HG02970 (cell line): ENCODE measurements around the gene CCDC40.
"Not testable (repeated sequence)": the region's sequence is repeated elsewhere in the genome, so short reads cannot be mapped to it uniquely, and the experiment has no call there.

Experiments used
- ATAC-seq: cut with Tn5 transposase; IDR thresholded peaks from one replicate; pipeline ENCODE4 v1.9.1; 2021; ENCODE audit warnings: mild to moderate bottlenecking, moderate library complexity, moderate number of reproducible peaks; ENCODE audit not compliant: unreplicated experiment, low FRiP score

Gene CCDC40

GRCh38 chr17:80043963-80044362 is 7.5 kb downstream of the CCDC40 start:
- no peak for ATAC-seq

GRCh38 chr17:80045703-80046102 is 9.3 kb downstream of the CCDC40 start:
- ATAC-seq = no peak

DNA sequence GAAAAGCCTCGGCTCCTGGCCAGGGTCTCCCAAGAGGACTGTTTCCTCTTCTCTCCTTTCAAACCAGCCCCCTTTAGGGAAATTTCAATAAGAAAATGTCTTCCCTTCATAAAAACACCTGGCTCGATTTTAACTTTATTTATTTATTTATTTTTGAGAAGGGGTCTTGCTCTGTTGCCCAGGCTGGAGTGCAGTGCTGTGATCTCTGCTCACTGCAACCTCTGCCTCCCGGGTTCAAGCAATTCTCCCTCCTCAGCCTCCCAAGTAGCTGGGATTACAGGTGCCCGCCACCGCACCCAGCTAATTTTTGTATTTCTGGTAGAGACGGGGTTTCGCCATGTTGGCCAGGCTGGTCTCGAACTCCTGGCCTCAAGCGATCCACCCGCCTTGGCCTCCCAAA is 10.3 kb downstream of the CCDC40 start:
- ATAC-seq = not testable (repeated sequence)

- no peak for ATAC-seq
Observed at GRCh38 chr17:80047176-80047575, 10.7 kb downstream of the CCDC40 start.

- no peak for ATAC-seq
Observed at GRCh38 chr17:80049986-80050385, 13.5 kb downstream of the CCDC40 start.

DNA sequence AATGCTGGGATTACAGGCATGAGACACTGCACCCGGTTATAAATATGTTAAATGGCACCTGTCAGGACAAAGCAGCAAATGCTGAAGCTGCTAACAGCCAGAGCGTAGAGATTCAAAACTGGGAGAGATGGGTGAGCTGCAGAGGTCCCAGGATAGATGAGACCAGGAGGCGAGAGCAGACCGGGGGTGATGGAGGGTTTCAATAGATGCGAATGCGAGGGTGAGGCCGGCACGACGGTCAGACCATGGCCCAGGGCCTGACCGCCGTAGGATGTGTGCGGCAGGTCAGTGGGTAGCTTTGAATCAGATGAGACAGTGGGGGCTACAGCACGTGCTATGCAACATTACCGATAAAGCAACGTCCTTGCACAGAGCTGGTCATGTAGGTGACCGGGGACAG is 14.3 kb downstream of the CCDC40 start:
- ATAC-seq = no peak

DNA sequence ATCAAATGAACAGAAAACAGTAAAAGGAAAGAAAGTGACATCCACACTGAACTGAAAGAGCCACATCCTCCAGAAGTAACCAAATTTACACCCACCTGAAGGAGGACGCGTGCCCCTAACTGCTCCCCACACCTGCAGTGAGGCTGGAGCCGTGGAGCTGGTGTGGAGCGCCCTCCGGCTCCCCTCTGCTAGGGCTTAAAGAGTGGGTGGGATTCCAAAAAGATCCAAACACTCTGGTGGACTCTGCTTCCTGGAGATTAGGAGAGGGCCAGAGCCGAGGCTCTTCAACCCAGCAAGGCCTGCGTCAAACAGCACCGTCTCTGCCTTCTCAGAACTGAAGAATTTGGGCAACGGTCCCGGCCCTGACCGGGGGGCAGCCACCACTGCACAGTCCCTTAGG is 15.2 kb downstream of the CCDC40 start:
- no peak for ATAC-seq

DNA sequence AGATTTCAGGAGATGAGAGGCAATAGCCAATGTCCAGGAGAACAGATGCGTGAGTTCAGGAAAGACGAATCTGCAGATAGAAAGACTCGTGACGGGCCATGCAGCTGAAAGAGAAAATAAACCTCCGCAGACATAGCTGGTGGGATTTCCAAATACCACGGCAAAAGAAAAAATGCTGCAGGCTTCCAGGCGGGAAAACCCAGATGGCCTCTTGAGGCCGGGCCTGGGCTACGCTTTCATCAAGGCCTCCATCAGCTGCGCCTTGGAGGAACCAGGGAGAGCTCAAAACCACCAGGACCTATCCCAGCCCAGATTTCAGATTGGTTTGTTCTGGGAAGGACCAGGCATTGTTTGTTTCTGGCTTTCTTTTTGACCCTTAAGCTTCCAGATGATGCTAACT is 16.7 kb downstream of the CCDC40 start:
- ATAC-seq = no peak

DNA sequence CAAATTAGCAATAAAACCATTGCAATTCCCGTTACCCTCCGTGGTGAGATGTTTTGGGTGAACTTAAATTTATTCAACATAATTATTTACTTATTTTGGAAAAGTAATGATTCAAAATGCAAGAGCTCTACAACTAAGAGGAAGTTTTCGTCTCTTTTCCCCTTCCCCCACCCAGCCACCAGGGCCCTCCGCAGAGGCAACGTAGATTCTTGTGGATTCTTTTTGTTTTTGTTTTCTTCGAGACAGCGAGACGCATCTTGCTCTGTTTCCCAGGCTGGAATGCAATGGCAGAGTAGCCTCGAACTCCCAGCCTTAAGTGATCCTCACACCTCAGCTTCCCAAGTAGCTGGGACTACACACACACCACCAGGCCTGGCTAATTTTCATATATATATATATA is 19.2 kb downstream of the CCDC40 start:
- ATAC-seq = no peak

DNA sequence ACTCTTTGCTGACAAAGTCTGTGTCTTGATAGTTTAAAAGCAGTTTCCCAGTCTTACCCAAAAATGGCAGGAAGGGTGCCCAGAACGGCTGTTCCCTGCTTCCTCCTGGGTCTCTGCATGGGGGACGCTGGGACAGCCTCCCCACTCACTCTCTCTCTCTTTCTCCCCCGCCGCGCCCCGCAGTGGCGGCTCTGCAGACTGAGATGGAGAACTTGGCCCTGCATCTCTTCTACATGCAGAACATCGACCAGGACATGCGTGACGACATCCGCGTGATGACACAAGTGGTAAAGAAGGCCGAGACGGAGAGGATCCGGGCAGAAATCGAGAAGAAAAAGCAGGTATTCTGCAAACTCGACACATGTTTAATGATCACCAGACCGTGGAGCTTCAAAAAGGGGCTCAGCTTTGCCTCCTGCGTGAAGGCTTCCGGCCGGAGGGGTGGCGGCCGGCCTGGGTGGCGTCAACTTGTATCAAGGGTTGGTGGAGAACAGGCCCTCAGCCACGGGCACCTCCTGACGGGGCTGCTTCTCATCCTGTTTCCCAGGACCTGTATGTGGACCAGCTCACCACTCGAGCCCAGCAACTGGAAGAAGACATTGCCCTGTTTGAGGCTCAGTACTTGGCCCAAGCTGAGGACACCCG is 22.0 kb downstream of the CCDC40 start:
- no peak for ATAC-seq

DNA sequence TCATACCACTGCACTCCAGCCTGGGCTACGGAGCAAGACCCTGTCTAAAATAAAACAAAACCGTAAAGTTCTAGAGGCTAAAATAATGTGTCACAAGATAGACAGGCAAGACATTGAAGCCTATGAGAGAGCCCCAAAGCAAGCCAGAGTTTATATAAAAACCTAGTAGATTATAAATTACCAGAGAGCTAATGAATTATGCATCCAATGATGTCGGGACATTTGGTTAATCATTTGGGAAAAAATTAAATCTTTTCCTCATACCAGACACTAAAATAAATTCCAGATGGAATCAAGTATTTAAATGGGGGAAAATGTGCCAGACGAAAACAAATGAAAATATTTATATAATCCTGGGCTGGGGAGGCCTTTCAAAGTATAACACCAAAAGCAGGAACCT is 24.2 kb downstream of the CCDC40 start:
- ATAC-seq = no peak

GRCh38 chr17:80061421-80061820 is 25.0 kb downstream of the CCDC40 start:
- no peak for ATAC-seq

DNA sequence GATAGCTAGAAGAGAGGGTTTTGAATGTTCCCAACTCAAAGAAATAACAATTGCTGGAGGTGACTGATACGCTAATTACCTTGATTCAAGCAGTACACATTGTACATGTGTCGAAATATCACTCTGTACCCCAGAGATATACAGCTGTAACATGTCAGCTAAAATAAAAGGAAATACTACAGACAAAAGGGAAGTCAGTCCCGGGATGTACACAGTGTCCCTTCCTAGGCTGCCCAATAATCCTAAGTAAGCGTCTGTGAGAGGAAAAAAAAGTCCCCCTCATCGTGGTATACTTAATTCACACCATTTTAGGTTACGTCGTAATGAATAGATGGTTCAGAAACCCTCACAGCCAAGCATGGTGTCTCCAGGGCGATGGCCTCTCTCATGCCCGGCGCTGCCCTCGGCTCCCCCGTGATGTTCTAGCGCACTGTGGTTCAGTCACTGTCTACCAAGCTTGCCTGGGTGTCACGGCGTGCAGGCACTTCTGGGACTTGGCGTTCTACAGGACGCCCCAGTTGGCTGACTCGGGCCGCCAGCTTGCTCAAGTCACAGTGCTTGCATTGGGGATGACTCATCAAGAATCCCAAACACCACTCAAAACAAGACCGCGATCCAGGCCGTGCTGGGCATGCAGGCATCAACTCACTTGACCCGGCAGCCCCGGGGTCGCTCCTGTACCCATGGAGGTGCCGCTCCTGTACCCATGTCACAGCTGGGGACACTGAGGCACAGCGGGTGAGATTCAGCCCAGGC is 27.6 kb downstream of the CCDC40 start:
- ATAC-seq = no peak

GRCh38 chr17:80064696-80065095 is 28.3 kb downstream of the CCDC40 start:
- no peak for ATAC-seq

GRCh38 chr17:80065478-80066170 is 29.2 kb downstream of the CCDC40 start:
- ATAC-seq = no peak

- no peak for ATAC-seq
Observed at GRCh38 chr17:80067393-80067986, 31.0 kb downstream of the CCDC40 start.

DNA sequence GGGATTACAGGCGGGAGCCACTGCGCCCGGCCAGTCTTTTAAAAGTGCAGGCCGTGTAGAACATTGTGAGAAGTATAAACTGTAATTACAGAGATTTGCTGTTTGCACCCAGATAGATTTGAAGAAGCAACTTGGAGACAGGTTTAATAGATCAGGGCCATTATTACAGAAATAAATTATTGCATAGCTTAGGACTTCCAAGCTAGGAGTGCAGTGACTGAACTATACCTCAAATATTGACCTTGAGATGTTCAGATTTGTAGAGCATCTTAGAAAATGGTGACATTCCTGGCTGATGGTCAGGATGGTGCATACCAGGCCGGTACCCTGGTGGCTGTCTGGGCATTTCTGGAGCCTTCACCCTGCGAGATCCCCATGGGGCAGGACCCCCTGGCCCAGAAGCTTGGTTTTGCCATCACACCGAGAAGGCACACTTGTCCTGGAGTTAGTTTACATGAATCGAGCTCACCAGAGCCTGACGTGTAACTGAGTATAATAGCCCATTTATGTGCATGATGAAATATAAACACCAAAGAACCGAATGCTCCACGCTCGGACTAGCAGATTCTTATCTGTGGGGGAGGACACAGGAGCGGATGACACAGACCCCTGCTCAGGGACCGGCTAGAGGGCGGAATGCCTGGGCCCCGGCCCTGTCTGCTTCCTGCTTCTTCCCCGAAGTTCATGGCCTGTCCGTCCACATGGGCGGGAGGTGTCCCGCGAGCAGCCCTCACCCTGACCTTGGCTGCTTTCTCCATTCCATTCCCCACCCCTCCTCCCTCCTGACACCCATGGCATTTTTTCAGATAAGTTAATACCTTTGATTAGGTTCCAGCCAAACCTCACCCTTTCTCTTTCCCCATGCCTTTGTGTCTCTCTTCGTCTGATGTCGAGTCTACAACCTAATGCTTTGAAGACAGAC is 32.1 kb downstream of the CCDC40 start:
- ATAC-seq = no peak

DNA sequence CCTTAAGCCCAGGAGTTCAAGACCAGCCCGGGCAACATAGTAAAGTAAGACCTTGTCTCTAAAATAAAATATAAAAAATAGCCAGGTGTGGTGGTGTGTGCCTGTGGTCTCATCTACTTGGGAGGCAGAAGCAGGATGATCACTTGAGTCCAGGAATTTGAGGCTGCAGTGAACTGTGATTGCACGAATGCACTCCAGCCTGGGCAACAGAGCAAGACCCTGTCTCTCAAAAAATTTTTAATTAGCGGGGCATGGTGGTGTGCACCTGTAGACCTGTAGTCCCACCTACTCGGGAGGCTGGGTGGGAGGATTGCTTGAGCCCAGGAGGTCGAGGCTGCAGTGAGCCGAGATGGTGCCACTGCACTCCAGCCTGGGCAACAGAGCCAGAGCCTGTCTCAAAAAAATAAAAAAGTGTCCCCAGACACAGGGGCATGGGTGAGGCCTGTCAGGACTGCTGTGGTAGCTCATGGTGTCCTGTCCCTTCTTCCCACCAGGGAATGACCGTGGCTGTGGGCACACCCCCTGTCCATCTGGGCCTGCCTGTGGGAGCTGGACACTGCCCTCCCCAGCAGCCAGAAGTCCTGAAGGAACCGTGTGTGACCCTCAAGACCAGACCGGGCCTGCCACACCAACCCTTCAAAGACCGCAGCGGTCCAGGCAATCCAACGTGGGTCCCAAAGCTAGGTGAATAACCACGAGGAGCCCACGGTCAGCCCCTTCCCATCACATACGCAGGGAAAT is 34.1 kb downstream of the CCDC40 start:
- no peak for ATAC-seq

DNA sequence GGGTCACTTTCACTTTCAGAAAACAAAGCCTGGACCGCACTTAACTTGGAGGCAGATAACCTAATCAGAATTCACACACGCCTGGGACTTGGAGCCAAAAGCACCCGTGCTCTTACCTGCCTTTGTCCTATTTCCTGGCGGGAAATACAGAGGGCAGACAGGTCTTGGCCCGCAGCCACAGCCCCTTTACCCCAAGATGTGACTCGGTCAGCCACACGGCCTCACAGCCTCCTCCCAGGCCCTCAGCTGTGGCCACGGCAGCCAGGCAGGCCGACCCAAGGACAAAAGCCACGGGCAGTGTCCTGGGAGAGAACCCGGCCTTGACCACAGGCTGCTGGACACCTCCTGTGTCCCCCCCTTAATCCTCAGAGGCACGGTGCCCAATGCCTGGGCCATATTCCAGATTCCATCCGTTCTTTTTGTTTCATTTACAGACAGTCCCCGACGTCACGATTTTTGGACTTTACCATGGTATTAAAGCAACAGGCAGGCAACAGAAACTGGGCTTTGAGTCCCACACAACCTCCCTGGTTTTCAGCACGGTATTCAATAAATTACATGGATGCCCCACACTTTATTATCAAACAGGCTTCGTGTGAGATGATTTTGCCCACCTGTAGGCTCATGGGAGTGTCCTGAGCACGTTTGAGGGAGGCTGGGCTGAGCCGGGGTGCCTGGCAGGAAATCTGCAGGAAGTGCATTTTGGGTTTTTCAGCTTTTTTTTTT is 34.8 kb downstream of the CCDC40 start:
- ATAC-seq = no peak
